Neural cell (in vitro differentiated cells): Measurements from ENCODE around the gene REEP1. TPM values are rescaled to one million over a fixed set of nuclear protein-coding genes. Genes with fewer than 3 reads are reported as not detected.

ENCODE experiments used
- H2AFZ ChIP-seq: fragments of 200-600, 300-800 bp; sonication (generic), shearing (Covaris generic); 2 replicates; pipeline ENCODE4 v1.6.0; 2014; ENCODE audit warnings: low read depth, mild to moderate bottlenecking, antibody characterized with exemption, low read length, moderate library complexity
- H3F3A ChIP-seq: fragments of 200-600 bp; shearing (Covaris generic); 2 replicates; pipeline ENCODE4 v1.6.1; 2016; ENCODE audit warnings: mild to moderate bottlenecking, moderate library complexity, mixed read lengths, antibody characterized with exemption, low read length; ENCODE audit not compliant: insufficient read depth, poor library complexity, severe bottlenecking
- H3K27ac ChIP-seq: fragments of 200-600, 300-800 bp; sonication (generic), shearing (Covaris generic); 2 replicates; pipeline ENCODE4 v1.5.1; 2014; ENCODE audit warnings: mild to moderate bottlenecking, low read length, moderate library complexity
- H3K27me3 ChIP-seq: fragments of 300-800, 200-600 bp; sonication (generic), shearing (Covaris generic); 2 replicates; pipeline ENCODE4 v1.6.0; 2014; ENCODE audit warnings: mild to moderate bottlenecking, low read depth, low read length, moderate library complexity; ENCODE audit not compliant: insufficient read depth
- H3K36me3 ChIP-seq: fragments of 300-800, 200-600 bp; sonication (generic), shearing (Covaris generic); 2 replicates; pipeline ENCODE4 v1.5.1; 2014; ENCODE audit warnings: mild to moderate bottlenecking, antibody characterized with exemption, low read length, moderate library complexity; ENCODE audit not compliant: insufficient read depth
- H3K4me2 ChIP-seq: fragments of 300-800, 200-600 bp; sonication (generic), shearing (Covaris generic); 2 replicates; pipeline ENCODE4 v1.6.0; 2014; ENCODE audit warnings: mild to moderate bottlenecking, low read length
- H3K4me3 ChIP-seq: fragments of 300-800, 200-600 bp; sonication (generic), shearing (Covaris generic); 2 replicates; pipeline ENCODE4 v1.5.1; 2014; ENCODE audit warnings: mild to moderate bottlenecking, low read length, moderate library complexity
- H3K79me2 ChIP-seq: fragments of 200-600 bp; shearing (Covaris generic); replicated peaks from 2 replicates; pipeline ENCODE4 v1.6.0; 2014; ENCODE audit warnings: mild to moderate bottlenecking, low read length, moderate library complexity; ENCODE audit not compliant: insufficient read depth
- H3K9ac ChIP-seq: fragments of 300-800, 200-600 bp; sonication (generic), shearing (Covaris generic); 2 replicates; pipeline ENCODE4 v1.6.1; 2016; ENCODE audit warnings: mild to moderate bottlenecking, low read length, mixed read lengths
- H3K9me2 ChIP-seq: fragments of 200-600 bp; shearing (Covaris generic); 2 replicates; pipeline ENCODE4 v1.6.1; 2016; ENCODE audit warnings: mild to moderate bottlenecking, low read length, mixed read lengths; ENCODE audit not compliant: insufficient read depth
- H3K9me3 ChIP-seq: fragments of 200-600, 300-800 bp; sonication (generic), shearing (Covaris generic); 2 replicates; pipeline ENCODE4 v1.6.1; 2016; ENCODE audit warnings: mild to moderate bottlenecking, mixed run types, low read length, moderate library complexity, mixed read lengths
- H4K20me1 ChIP-seq: fragments of 200-600 bp; shearing (Covaris generic); 2 replicates; pipeline ENCODE4 v1.6.1; 2016; ENCODE audit warnings: mild to moderate bottlenecking, mixed run types; ENCODE audit not compliant: insufficient read depth
- CTCF ChIP-seq: fragments of 450-650 bp; IDR thresholded peaks from 2 replicates; pipeline ENCODE4 v1.5.1; 2014; ENCODE audit warnings: antibody characterized with exemption, mild to moderate bottlenecking, moderate library complexity; ENCODE audit not compliant: poor library complexity, severe bottlenecking
- EP300 ChIP-seq: fragments of 450-650 bp; conservative IDR thresholded peaks from 2 replicates; pipeline ENCODE4 v1.6.1; 2014; ENCODE audit warnings: antibody characterized with exemption, mild to moderate bottlenecking, moderate library complexity; ENCODE audit not compliant: poor library complexity, severe bottlenecking
- EZH2 ChIP-seq: fragments of 200-600, 300-800 bp; shearing (Covaris generic), sonication (generic); IDR thresholded peaks from 2 replicates; pipeline ENCODE4 v1.6.1; 2014; ENCODE audit warnings: antibody characterized with exemption, low read length, borderline replicate concordance, mild to moderate bottlenecking; ENCODE audit not compliant: insufficient read depth, poor library complexity, severe bottlenecking
- MXI1 ChIP-seq: fragments of 450-650 bp; conservative IDR thresholded peaks from 2 replicates; pipeline ENCODE4 v1.6.1; 2014; ENCODE audit warnings: antibody characterized with exemption, mild to moderate bottlenecking; ENCODE audit not compliant: poor library complexity, severe bottlenecking
- POLR2AphosphoS5 ChIP-seq: IDR thresholded peaks from 2 replicates; pipeline ENCODE4 v1.6.1; 2012
- RAD21 ChIP-seq: fragments of 450-650 bp; conservative IDR thresholded peaks from 2 replicates; pipeline ENCODE4 v1.6.1; 2014; ENCODE audit warnings: antibody characterized with exemption, mild to moderate bottlenecking, moderate library complexity
- REST ChIP-seq: IDR thresholded peaks from 2 replicates; pipeline ENCODE4 v1.6.1; 2012; ENCODE audit warnings: borderline replicate concordance
- SMC3 ChIP-seq: fragments of 450-650 bp; conservative IDR thresholded peaks from 2 replicates; pipeline ENCODE4 v1.6.1; 2014; ENCODE audit warnings: antibody characterized with exemption, mild to moderate bottlenecking, moderate library complexity; ENCODE audit not compliant: poor library complexity
- TAF1 ChIP-seq: IDR thresholded peaks from 2 replicates; pipeline ENCODE4 v1.6.1; 2012; ENCODE audit warnings: low read depth
- polyA plus RNA-seq: library from polyadenylated mRNA; depleted of rRNA; stranded (reverse); fragments of >200 nt; gene quantifications from 2 replicates; pipeline ENCODE4 v1.2.3, GENCODE V29; 2014

The REEP1 gene
- polyA plus RNA-seq, 1 donor from 2014 or later: 121 TPM

GRCh38 chr2:86330001-86330400 is 7.4 kb downstream of the REEP1 start:
- peaks cover 30% of the 10 kb centered on the region for H3K79me2 ChIP-seq
- peaks cover 5% of the 10 kb centered on the region for H3K36me3 ChIP-seq
- no peaks in the 10 kb centered on the region for H3F3A ChIP-seq
- H3K9me2 ChIP-seq: no peaks in the 10 kb centered on the region
- no peaks in the 10 kb centered on the region for H4K20me1 ChIP-seq
- H3K9me3 ChIP-seq: no peaks in the 10 kb centered on the region
- no peaks in the 10 kb centered on the region for H3K27me3 ChIP-seq
- H3K9ac ChIP-seq: no peak overlapping the region
- H3K4me2 ChIP-seq: no peak overlapping the region
- H2AFZ ChIP-seq: no peak overlapping the region
- no peak for TF ChIP-seq EP300
- TF ChIP-seq REST: no peak
- TF ChIP-seq CTCF: no peak
- no peak for TF ChIP-seq POLR2AphosphoS5
- TF ChIP-seq EZH2: no peak
- TF ChIP-seq RAD21: no peak
- TF ChIP-seq SMC3: no peak
- no peak for TF ChIP-seq TAF1
- H3K27ac ChIP-seq: no peak overlapping the region
- H3K4me3 ChIP-seq: no peak overlapping the region

GRCh38 chr2:86323273-86324021 is 14.0 kb downstream of the REEP1 start:
- Histone ChIP-seq H3K36me3 (peaks cover 7% of the 10 kb centered on the region), H3K9ac (no peak overlapping the region), H3F3A (no peaks in the 10 kb centered on the region), H3K9me3 (no peaks in the 10 kb centered on the region), H3K4me2 (no peak overlapping the region), H3K9me2 (no peaks in the 10 kb centered on the region), H3K4me3 (no peak overlapping the region), H4K20me1 (peaks cover 3% of the 10 kb centered on the region), H3K27me3 (no peaks in the 10 kb centered on the region), H2AFZ (no peak overlapping the region), H3K79me2 (peaks cover 6% of the 10 kb centered on the region), H3K27ac (no peak overlapping the region)
- TF ChIP-seq TAF1 (no peak), SMC3 (no peak), EP300 (no peak), EZH2 (no peak), RAD21 (no peak), REST (no peak), MXI1 (no peak), CTCF (no peak), POLR2AphosphoS5 (no peak)
